GM21515 (cell line): Measurements from ENCODE around the gene NRG2.

ENCODE experiments used
- ATAC-seq: cut with Tn5 transposase; IDR thresholded peaks from one replicate; pipeline ENCODE4 v1.9.1; 2021; ENCODE audit not compliant: unreplicated experiment

The NRG2 gene

GRCh38 chr5:139821806-139822552 is 221.1 kb downstream of the NRG2 start:
- ATAC-seq, result no peak

- no peak for ATAC-seq
Observed at GRCh38 chr5:139820606-139821005, 222.5 kb downstream of the NRG2 start.

GRCh38 chr5:139820130-139820529 is 223.0 kb downstream of the NRG2 start:
- ATAC-seq, result no peak

GRCh38 chr5:139817970-139818369 is 225.1 kb downstream of the NRG2 start:
- no peak for ATAC-seq

- ATAC-seq, result no peak
Observed at GRCh38 chr5:139817362-139817761, 225.7 kb downstream of the NRG2 start.

- ATAC-seq, result no peak
Observed at GRCh38 chr5:139816566-139816965, 226.5 kb downstream of the NRG2 start.

- ATAC-seq, result no peak
Observed at GRCh38 chr5:139814704-139815280, 228.3 kb downstream of the NRG2 start.

GRCh38 chr5:139814191-139814601 is 228.9 kb downstream of the NRG2 start:
- no peak for ATAC-seq

- no peak for ATAC-seq
Observed at GRCh38 chr5:139812836-139813805, 230.0 kb downstream of the NRG2 start.

- ATAC-seq, result no peak
Observed at GRCh38 chr5:139812323-139812722, 230.8 kb downstream of the NRG2 start.

- ATAC-seq, result no peak
Observed at GRCh38 chr5:139811274-139811607, 231.9 kb downstream of the NRG2 start.

- no peak for ATAC-seq
Observed at GRCh38 chr5:139810341-139811273, 232.5 kb downstream of the NRG2 start.

- no peak for ATAC-seq
Observed at GRCh38 chr5:139809331-139809810, 233.7 kb downstream of the NRG2 start.

GRCh38 chr5:139808481-139809330 is 234.4 kb downstream of the NRG2 start:
- no peak for ATAC-seq

- ATAC-seq, result no peak
Observed at GRCh38 chr5:139807647-139808030, 235.5 kb downstream of the NRG2 start.

- ATAC-seq, result no peak
Observed at GRCh38 chr5:139806726-139807646, 236.1 kb downstream of the NRG2 start.

- ATAC-seq, result no peak
Observed at GRCh38 chr5:139806111-139806510, 237.0 kb downstream of the NRG2 start.

GRCh38 chr5:139805545-139805944 is 237.6 kb downstream of the NRG2 start:
- no peak for ATAC-seq
